Activated CD8-positive, alpha-beta memory T cell treated with anti-CD3 and anti-CD28 coated beads, Interleukin-2, amount 50 U/mL, for 4 hours (primary cell): Measurements from ENCODE around the gene ASB18.

ENCODE experiments used
- DNase-seq: peaks from one replicate; pipeline ENCODE4 v3.0.0-alpha.2; 2020

The ASB18 gene

GRCh38 chr2:236205867-236206645, 58.1 kb downstream of the ASB18 start:
- DNase-seq, result no peak

GRCh38 chr2:236204953-236205352, 59.3 kb downstream of the ASB18 start:
- DNase-seq, result no peak

GRCh38 chr2:236200378-236200777, 63.8 kb downstream of the ASB18 start:
- no peak for DNase-seq

- DNase-seq, result no peak
Measured at GRCh38 chr2:236196366-236196765, 67.8 kb downstream of the ASB18 start.

- no peak for DNase-seq
Measured at GRCh38 chr2:236195726-236196125, 68.5 kb downstream of the ASB18 start.

GRCh38 chr2:236194786-236195185, 69.4 kb downstream of the ASB18 start:
- no peak for DNase-seq

- no peak for DNase-seq
Measured at GRCh38 chr2:236193026-236193425, 71.2 kb downstream of the ASB18 start.

GRCh38 chr2:236190674-236191073, 73.5 kb downstream of the ASB18 start:
- DNase-seq, result no peak

GRCh38 chr2:236184701-236185100, 79.5 kb downstream of the ASB18 start:
- DNase-seq, result no peak

- DNase-seq, result no peak
Measured at GRCh38 chr2:236180831-236181453, 83.3 kb downstream of the ASB18 start.

- DNase-seq, result no peak
Measured at GRCh38 chr2:236180076-236180816, 84.0 kb downstream of the ASB18 start.

- DNase-seq, result no peak
Measured at GRCh38 chr2:236179236-236180075, 84.8 kb downstream of the ASB18 start.

GRCh38 chr2:236178890-236179235, 85.3 kb downstream of the ASB18 start:
- no peak for DNase-seq

- DNase-seq, result no peak
Measured at GRCh38 chr2:236177967-236178889, 86.0 kb downstream of the ASB18 start.

GRCh38 chr2:236177604-236177966, 86.6 kb downstream of the ASB18 start:
- no peak for DNase-seq

- no peak for DNase-seq
Measured at GRCh38 chr2:236176951-236177350, 87.3 kb downstream of the ASB18 start.

GRCh38 chr2:236176417-236176816, 87.8 kb downstream of the ASB18 start:
- DNase-seq, result no peak

GRCh38 chr2:236175548-236176150, 88.6 kb downstream of the ASB18 start:
- no peak for DNase-seq

GRCh38 chr2:236173729-236174607, 90.2 kb downstream of the ASB18 start:
- DNase-seq, result no peak

- DNase-seq, result no peak
Measured at GRCh38 chr2:236173036-236173728, 91.0 kb downstream of the ASB18 start.
